Esophagus muscularis mucosa (tissue), 4 donors: ENCODE results near the gene SIPA1L3.

Experiments
- CTCF ChIP-seq, 3 experiments: fragments of 200-600 bp in 2 of 3; fragments of 450-650 bp in 1 of 3; sonication (generic) in 2 of 3; IDR thresholded peaks; one replicate each; pipeline ENCODE4 v1.5.1; 2017 to 2019; ENCODE audit warnings: antibody characterized with exemption in 3 of 3, mild to moderate bottlenecking in 2 of 3, moderate library complexity in 1 of 3
- EP300 ChIP-seq: sonication (generic); formaldehyde crosslinking; IDR thresholded peaks from one replicate; pipeline ENCODE4 v1.6.1; 2017; ENCODE audit warnings: antibody characterized with exemption
- POLR2A ChIP-seq: fragments of 450-650 bp; IDR thresholded peaks from one replicate; pipeline ENCODE4 v1.6.1; 2017; ENCODE audit warnings: antibody characterized with exemption, moderate library complexity, mild to moderate bottlenecking, low read depth

GRCh38 chr19:38183251-38183897 lies 276.4 kb downstream of the SIPA1L3 start:
- TF ChIP-seq POLR2A, result no peak
- no peak for TF ChIP-seq EP300
- TF ChIP-seq CTCF (IDR thresholded peaks at IDR 0.05), result no peak
